ENCODE results near the gene MX2. TPM values are rescaled to one million over a fixed set of nuclear protein-coding genes. Genes with fewer than 3 reads are reported as not detected.

Gene MX2
- total and polyA plus RNA-seq, 2 experiments from 2014 or later: 5.4 to 9.2 TPM

- ATAC-seq (no peak), DNase-seq (ENCODE audit: low spot score) (no peak)
- H3K4me1 Mint-ChIP-seq: no peaks in the 10 kb centered on the region; the same call in 1 of the 3 replicates
- no peaks in the 10 kb centered on the region for H3K9me3 Mint-ChIP-seq
- H3F3A ChIP-seq (replicated peaks; ENCODE audit: low read depth): no peaks in the 10 kb centered on the region
- no peaks in the 10 kb centered on the region for H4K20me1 ChIP-seq (replicated peaks; ENCODE audit: insufficient read depth)
- H3K4me2 ChIP-seq: no peak overlapping the region
- no peak overlapping the region for H2AFZ ChIP-seq
- no peaks in the 10 kb centered on the region for H3K9me2 ChIP-seq (ENCODE audit: insufficient read depth)
- no peaks in the 10 kb centered on the region; the same call in 2 of the 3 replicates for H3K36me3 Mint-ChIP-seq (ENCODE audit: low read depth)
- TF ChIP-seq ZNF114 (CRISPR knock-in tag; IDR thresholded peaks at IDR 0.05) (no peak), EZH2phosphoT487 (IDR thresholded peaks at IDR 0.05; ENCODE audit: unreplicated experiment) (no peak), EZH2 (IDR thresholded peaks at IDR 0.05; ENCODE audit: low read depth, unreplicated experiment) (no peak), JUNB (IDR thresholded peaks at IDR 0.05; ENCODE audit: unreplicated experiment) (no peak), REST (IDR thresholded peaks at IDR 0.05; ENCODE audit: unreplicated experiment) (no peak), POLR2AphosphoS5 (IDR thresholded peaks at IDR 0.05; ENCODE audit: low read depth) (no peak), ETS1 (IDR thresholded peaks at IDR 0.05) (no peak), NANOG (IDR thresholded peaks at IDR 0.05; ENCODE audit: borderline replicate concordance) (no peak), ZNF331 (CRISPR knock-in tag; IDR thresholded peaks at IDR 0.05; ENCODE audit: low read depth) (no peak), CREB1 (CRISPR knock-in tag; IDR thresholded peaks at IDR 0.05; ENCODE audit: low read depth) (no peak), STAT1 (IDR thresholded peaks at IDR 0.05; ENCODE audit: unreplicated experiment) (no peak), ZNF462 (CRISPR knock-in tag; IDR thresholded peaks at IDR 0.05) (no peak), CTCF (conservative IDR thresholded peaks at IDR 0.05; ENCODE audit: low read depth in 2 of 2) (no peak)
- H3K27me3 Mint-ChIP-seq (ENCODE audit: insufficient read depth, low read depth, poor library complexity): peaks cover 5% of the 10 kb centered on the region
- H3K79me2 ChIP-seq (replicated peaks; ENCODE audit: insufficient read depth): no peaks in the 10 kb centered on the region
- no peak overlapping the region for H3K4me3 ChIP-seq
- no peaks in the 10 kb centered on the region for H3K27me3 ChIP-seq (ENCODE audit: insufficient read depth)
- no peaks in the 10 kb centered on the region; the same call in 1 of the 2 replicates for H3K36me3 ChIP-seq (ENCODE audit: insufficient read depth)
- no peak overlapping the region for H3K27ac Mint-ChIP-seq
- H3K4me3 Mint-ChIP-seq: no peak overlapping the region
- no peak overlapping the region for H3K27ac ChIP-seq (ENCODE audit: low read depth)
- H3K4me1 ChIP-seq (ENCODE audit: insufficient read depth): no peaks in the 10 kb centered on the region
These were observed 40.4 kb downstream of the MX2 start for GRCh38 chr21:41402231-41402630.
